Activated gamma-delta T cell (primary cell): ENCODE data around the gene METTL21C.

ENCODE experiments used
- DNase-seq: peaks from one replicate; lab custom pipeline; 2025; lab: John Stamatoyannopoulos, UW

METTL21C gene

DNA sequence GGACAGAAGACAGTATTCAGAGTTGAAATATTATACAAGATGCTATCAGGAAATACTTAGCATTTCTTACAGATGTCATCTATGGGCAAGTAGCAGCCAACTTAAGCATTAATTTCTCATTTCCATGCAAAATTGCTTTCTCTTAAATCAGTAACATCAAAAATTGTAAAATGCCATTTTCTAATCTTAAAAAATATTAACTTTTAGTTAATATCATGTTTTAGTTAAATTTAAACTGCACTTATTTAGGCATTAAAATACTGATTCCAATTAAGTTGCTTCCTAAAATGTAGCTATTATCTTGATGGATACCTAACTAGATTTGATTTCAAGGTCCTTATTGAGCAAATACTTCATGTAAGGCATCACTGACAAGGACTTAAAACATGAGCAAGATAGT is 27.8 kb downstream of the METTL21C start:
- no peak for DNase-seq

DNA sequence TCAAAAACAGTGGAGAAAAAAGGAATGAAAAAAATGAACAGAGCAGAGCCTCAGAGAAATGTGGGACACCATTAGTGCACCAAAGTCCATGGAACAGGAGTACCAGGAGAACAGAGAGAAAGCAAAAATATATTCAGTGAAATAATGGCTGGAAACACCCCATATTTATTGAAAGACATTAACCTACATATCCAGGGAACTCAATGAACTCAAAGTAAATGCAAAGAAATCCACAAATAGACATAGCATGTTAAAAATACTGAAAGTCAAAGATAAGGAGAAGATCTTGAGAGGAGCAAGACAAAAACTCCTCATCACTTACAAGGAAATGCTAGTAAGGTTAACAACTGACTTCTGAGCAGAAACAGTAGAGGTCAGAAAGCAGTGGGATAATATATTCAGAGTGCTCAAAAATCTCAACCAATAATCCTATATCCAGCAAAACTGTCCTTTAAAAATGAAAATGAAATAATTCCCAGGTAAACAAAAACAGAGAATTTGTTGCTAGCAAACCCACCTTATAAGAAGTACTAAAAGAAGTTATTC is 35.6 kb downstream of the METTL21C start:
- no peak for DNase-seq

DNA sequence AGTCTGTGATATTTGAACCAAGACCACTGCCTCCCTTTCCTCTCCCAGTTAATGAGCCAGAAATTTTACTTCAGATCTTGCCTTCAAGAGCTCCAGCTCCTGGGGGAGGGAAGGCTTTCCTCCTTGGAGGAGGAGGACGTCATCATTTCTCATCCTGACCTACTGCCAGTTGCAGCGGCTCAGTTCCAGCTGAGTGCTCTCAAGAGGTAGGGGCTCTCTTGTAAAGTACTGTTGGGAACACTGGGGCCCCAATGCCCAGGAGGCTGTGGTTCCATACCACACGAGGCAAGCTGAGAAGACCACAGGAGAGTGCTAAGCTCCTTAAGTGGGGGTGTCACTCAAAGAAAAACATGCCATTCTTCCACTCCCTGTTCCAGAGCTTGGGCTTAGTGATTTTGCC is 36.2 kb downstream of the METTL21C start:
- DNase-seq, result no peak

DNA sequence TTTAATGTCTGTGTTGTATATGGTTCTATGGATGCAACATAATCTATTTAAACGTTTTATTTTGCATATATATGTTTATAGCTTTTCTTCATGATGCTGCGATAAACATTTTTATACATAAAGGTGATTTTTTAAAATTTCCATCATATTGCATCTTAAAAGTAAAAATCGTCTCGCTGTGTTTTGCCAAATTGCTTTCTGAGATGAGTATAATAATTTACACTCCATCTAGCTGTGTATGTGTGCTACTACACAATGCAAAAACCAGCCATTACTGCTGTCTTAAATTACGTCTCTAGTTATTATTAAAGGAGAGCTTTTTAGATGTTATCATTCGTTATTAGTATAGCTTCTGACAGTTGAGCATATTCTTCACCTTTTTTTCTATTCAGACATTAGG is 37.2 kb downstream of the METTL21C start:
- no peak for DNase-seq

DNA sequence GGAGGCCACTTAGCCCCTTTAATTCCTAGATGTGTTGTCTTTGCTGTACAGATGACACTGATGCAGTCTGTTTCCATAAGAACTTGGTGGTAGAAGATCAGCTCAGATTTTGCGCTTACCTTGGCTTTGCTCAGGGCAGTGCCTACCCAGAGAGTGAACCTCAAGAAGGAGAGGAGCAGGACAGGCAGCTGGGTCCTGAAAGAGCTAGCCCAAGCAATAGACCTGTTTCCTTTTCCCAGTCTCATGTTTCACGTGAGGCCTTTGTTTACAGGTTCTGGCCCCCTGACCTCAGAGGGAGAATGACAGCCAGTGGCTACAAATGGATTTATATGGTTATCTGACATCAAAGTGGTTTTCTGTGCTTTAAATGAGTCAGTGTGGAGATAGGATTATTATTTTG is 40.1 kb downstream of the METTL21C start:
- DNase-seq, result no peak

DNA sequence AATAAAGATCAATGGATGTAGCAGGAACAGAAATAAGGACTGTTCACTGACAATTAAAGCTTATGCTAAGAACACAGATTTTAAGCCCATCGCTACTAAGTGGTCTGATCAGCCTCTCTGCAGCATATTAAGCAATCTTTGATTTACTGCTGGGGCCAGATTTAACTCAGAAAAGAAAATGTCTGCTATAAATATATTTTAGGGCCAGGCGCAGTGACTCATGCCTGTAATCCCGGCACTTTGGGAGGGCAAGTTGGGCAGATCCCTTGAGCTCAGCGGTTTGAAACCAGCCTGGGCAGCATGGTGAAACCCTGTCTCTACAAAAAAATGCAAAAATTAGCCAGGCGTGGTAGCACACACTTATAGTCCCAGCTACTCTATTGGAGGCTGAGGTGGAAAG is 43.0 kb downstream of the METTL21C start:
- DNase-seq, result no peak

DNA sequence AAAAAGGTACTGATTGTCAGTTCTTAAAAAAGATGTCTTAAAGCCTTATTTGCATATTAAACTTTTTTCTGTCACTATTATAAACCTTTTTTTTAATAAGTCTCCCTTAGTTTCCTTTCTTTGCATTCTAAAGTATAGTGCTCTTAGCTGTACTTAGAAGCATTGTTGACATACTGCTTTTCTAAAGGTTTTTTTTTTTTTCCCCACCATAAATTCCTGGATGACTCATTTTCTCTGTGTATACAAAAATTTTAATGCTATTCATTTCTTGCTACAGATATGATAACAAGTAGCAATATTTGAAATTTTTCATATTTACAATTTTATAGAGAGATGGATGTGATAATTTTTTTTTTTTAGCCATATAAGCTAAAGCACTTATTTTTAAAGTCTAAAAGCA is 43.5 kb downstream of the METTL21C start:
- DNase-seq, result no peak

DNA sequence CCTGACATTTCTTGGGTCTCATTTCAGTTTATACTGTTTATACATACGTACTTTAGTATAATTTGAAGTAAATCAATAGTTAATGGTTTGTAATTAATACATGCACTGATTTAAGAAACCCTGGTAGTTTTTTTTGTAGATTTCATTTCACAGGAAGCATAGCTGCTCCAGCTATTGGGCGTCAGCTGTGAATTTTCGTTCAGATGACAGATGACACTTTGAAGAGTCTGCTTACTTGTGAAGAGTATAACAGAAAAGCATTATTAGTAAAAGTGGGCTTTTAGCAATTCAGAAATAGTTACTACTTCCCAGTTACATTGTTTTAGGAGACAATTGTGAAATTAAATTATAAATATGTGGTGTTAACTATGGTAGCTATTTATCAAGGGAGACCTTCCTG is 44.4 kb downstream of the METTL21C start:
- DNase-seq, result no peak

DNA sequence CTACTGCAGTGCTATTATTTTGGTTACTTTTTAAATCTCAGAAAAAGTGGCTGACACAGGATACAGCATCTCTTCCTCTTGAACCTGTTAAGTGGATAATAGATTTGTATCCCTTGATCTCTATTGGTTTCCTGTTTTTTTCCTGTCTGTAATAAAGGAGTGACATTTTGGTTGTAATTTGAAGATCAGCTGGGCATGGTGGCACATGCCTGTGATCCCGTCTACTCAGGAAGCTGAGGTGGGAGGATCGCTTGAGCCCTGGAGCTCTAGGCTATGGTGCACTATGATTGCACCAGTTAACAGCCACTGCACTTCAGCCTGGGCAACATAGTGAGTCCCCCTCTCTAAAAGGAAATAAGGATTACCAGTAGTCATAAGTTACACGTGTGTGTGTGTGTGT is 46.8 kb downstream of the METTL21C start:
- DNase-seq, result no peak

DNA sequence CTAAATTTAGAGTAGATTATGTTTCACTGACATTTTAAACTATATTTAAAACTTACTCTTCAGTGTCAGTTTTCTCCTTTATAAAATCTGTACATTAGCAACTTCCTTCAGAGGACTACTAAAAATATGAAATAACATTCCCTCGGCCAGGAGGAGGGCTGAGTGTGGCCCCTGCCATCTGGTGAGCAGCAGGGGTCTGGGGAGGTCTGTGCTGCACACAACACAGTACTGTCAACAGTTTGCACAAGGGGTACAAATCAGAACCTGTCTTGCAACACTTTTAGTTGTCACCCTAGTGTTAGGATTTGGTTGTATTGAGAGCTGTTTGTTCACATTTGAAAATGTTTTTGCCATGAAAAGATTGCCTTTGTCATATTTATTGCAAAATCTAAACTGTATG is 49.1 kb downstream of the METTL21C start:
- DNase-seq, result no peak

DNA sequence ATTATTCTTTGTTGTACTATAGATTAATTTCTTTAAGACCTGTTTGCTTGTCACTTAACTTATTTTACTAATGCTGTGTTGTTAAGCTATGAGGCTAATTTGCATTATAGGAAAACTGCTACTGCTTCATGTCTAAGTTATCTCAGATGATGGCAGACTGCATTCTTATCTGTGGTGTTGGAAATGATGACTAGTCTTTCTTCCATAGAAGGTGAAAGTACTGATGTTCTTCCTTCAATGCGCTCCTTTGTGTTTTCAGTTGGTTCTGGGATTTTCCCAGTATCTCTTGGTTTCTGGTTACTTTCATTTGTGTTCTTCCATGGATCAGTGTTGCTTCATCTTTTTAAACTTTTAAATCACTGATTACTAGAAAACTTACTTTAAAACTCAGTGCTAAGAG is 51.2 kb downstream of the METTL21C start:
- no peak for DNase-seq

DNA sequence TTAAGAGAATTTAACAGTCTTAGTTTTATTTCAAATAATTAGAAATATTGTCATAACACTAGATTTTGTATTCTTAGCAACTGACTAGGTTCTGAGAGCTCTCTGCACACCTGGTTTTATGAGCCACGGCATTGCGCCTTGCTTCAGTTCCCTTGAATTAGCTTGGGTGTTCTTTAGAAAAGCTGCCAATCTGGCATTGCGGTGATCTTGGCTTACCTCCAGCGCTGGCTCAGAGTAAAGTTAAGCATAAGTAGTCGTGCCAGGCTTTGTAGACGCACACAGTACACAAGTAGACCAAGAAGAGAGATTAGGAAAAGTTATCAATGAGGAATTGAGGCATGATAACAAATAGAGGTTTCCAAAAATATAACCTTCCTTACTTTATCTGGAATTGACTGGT is 52.4 kb downstream of the METTL21C start:
- no peak for DNase-seq

DNA sequence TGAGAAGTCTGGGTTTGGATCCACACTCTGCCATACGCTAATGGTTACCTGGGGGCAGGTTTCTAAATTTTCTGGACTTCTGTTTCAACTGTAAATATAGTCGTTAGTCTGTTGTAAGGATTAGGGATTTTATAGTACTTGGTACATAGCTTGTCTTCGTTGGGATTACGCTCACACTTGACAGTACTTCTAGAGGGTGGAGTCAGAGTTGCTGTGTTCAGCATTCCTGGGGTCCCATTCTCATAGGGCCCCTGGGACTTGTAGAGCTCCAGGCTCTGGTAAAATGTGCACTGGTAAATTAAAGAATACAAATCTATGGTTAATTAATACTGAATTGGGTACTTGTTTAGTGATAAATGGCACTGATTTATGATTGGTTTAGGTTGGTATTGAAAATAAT is 52.8 kb downstream of the METTL21C start:
- DNase-seq, result no peak

DNA sequence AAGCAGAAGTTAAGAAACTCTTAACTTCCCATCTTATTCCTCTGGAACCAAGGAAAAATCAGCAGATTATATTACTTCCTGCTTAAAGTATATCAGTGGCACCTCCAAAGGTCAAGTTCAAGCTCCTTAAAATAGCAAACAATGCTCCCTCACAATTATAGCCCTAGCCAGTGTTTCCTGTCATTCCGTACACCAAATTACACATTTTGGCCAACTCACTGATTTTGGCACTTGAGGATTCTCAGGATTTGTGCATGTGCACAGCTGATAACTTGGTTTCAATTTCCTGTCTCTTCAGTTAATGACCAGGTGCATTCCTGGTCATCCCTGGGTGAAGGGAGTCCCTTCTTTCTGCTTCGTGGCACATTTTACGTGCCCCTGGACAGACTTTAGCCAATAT is 56.1 kb downstream of the METTL21C start:
- DNase-seq, result no peak
